Neural cell (in vitro differentiated cells): ENCODE results near the gene SLC2A6. TPM values are rescaled to one million over a fixed set of nuclear protein-coding genes. Genes with fewer than 3 reads are reported as not detected.

Source experiments
- H2AFZ ChIP-seq: fragments of 200-600, 300-800 bp; sonication (generic), shearing (Covaris generic); 2 replicates; pipeline ENCODE4 v1.6.0; 2014; ENCODE audit warnings: low read depth, mild to moderate bottlenecking, antibody characterized with exemption, low read length, moderate library complexity
- H3F3A ChIP-seq: fragments of 200-600 bp; shearing (Covaris generic); 2 replicates; pipeline ENCODE4 v1.6.1; 2016; ENCODE audit warnings: mild to moderate bottlenecking, moderate library complexity, mixed read lengths, antibody characterized with exemption, low read length; ENCODE audit not compliant: insufficient read depth, poor library complexity, severe bottlenecking
- H3K27ac ChIP-seq: fragments of 200-600, 300-800 bp; sonication (generic), shearing (Covaris generic); 2 replicates; pipeline ENCODE4 v1.5.1; 2014; ENCODE audit warnings: mild to moderate bottlenecking, low read length, moderate library complexity
- H3K27me3 ChIP-seq: fragments of 300-800, 200-600 bp; sonication (generic), shearing (Covaris generic); 2 replicates; pipeline ENCODE4 v1.6.0; 2014; ENCODE audit warnings: mild to moderate bottlenecking, low read depth, low read length, moderate library complexity; ENCODE audit not compliant: insufficient read depth
- H3K36me3 ChIP-seq: fragments of 300-800, 200-600 bp; sonication (generic), shearing (Covaris generic); 2 replicates; pipeline ENCODE4 v1.5.1; 2014; ENCODE audit warnings: mild to moderate bottlenecking, antibody characterized with exemption, low read length, moderate library complexity; ENCODE audit not compliant: insufficient read depth
- H3K4me2 ChIP-seq: fragments of 300-800, 200-600 bp; sonication (generic), shearing (Covaris generic); 2 replicates; pipeline ENCODE4 v1.6.0; 2014; ENCODE audit warnings: mild to moderate bottlenecking, low read length
- H3K4me3 ChIP-seq: fragments of 300-800, 200-600 bp; sonication (generic), shearing (Covaris generic); 2 replicates; pipeline ENCODE4 v1.5.1; 2014; ENCODE audit warnings: mild to moderate bottlenecking, low read length, moderate library complexity
- H3K79me2 ChIP-seq: fragments of 200-600 bp; shearing (Covaris generic); replicated peaks from 2 replicates; pipeline ENCODE4 v1.6.0; 2014; ENCODE audit warnings: mild to moderate bottlenecking, low read length, moderate library complexity; ENCODE audit not compliant: insufficient read depth
- H3K9ac ChIP-seq: fragments of 300-800, 200-600 bp; sonication (generic), shearing (Covaris generic); 2 replicates; pipeline ENCODE4 v1.6.1; 2016; ENCODE audit warnings: mild to moderate bottlenecking, low read length, mixed read lengths
- H3K9me2 ChIP-seq: fragments of 200-600 bp; shearing (Covaris generic); 2 replicates; pipeline ENCODE4 v1.6.1; 2016; ENCODE audit warnings: mild to moderate bottlenecking, low read length, mixed read lengths; ENCODE audit not compliant: insufficient read depth
- H3K9me3 ChIP-seq: fragments of 200-600, 300-800 bp; sonication (generic), shearing (Covaris generic); 2 replicates; pipeline ENCODE4 v1.6.1; 2016; ENCODE audit warnings: mild to moderate bottlenecking, mixed run types, low read length, moderate library complexity, mixed read lengths
- H4K20me1 ChIP-seq: fragments of 200-600 bp; shearing (Covaris generic); 2 replicates; pipeline ENCODE4 v1.6.1; 2016; ENCODE audit warnings: mild to moderate bottlenecking, mixed run types; ENCODE audit not compliant: insufficient read depth
- EP300 ChIP-seq: fragments of 450-650 bp; conservative IDR thresholded peaks from 2 replicates; pipeline ENCODE4 v1.6.1; 2014; ENCODE audit warnings: antibody characterized with exemption, mild to moderate bottlenecking, moderate library complexity; ENCODE audit not compliant: poor library complexity, severe bottlenecking
- MXI1 ChIP-seq: fragments of 450-650 bp; conservative IDR thresholded peaks from 2 replicates; pipeline ENCODE4 v1.6.1; 2014; ENCODE audit warnings: antibody characterized with exemption, mild to moderate bottlenecking; ENCODE audit not compliant: poor library complexity, severe bottlenecking
- SMC3 ChIP-seq: fragments of 450-650 bp; conservative IDR thresholded peaks from 2 replicates; pipeline ENCODE4 v1.6.1; 2014; ENCODE audit warnings: antibody characterized with exemption, mild to moderate bottlenecking, moderate library complexity; ENCODE audit not compliant: poor library complexity
- polyA plus RNA-seq: library from polyadenylated mRNA; depleted of rRNA; stranded (reverse); fragments of >200 nt; gene quantifications from 2 replicates; pipeline ENCODE4 v1.2.3, GENCODE V29; 2014
- TF ChIP-seq, protein P1 (sequence below): IDR thresholded peaks from 2 replicates; pipeline ENCODE4 v1.6.1; 2012; ENCODE audit warnings: borderline replicate concordance
- TF ChIP-seq, protein P2 (sequence below): fragments of 450-650 bp; IDR thresholded peaks from 2 replicates; pipeline ENCODE4 v1.5.1; 2014; ENCODE audit warnings: antibody characterized with exemption, mild to moderate bottlenecking, moderate library complexity; ENCODE audit not compliant: poor library complexity, severe bottlenecking

The SLC2A6 gene
- polyA plus RNA-seq, 1 donor from 2014 or later = 11.5 TPM

DNA sequence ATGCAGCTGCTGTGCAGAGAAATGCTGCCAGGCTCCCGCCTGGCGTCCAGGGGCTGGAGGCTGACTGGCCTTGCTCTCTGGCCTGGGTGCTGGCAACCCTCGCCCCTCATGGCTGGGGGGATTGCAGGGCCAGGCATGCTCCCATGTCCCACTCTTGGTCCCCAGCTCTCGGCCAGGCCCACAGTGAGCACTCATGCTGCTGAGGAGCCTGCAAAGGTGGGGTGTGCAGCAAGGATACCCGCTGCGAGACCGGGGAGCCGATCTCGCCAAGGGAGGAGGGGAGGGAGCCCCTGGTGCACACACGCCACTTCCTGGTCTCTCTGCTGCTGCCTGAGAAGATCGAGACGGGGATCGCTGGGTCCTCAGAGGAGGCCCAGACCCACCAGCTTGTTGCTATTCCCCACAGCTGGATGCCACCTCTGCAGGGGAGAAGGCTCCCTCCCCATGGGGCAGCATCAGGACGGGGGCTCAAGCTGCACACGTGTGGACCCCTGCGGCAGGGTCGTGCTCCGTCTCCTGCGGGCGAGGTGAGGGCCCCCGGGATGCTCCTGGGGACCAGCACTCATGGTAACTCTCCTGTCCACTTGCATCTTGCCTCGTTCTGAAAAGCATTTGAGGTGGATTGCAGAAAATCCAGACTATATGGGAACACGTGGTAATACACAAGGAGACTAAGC, 33.5 kb downstream of the SLC2A6 start:
- H3K27ac ChIP-seq = no peak overlapping the region
- H3K79me2 ChIP-seq = no peaks in the 10 kb centered on the region
- no peaks in the 10 kb centered on the region for H3F3A ChIP-seq
- no peaks in the 10 kb centered on the region for H3K9me2 ChIP-seq
- TF ChIP-seq, protein P1, sequence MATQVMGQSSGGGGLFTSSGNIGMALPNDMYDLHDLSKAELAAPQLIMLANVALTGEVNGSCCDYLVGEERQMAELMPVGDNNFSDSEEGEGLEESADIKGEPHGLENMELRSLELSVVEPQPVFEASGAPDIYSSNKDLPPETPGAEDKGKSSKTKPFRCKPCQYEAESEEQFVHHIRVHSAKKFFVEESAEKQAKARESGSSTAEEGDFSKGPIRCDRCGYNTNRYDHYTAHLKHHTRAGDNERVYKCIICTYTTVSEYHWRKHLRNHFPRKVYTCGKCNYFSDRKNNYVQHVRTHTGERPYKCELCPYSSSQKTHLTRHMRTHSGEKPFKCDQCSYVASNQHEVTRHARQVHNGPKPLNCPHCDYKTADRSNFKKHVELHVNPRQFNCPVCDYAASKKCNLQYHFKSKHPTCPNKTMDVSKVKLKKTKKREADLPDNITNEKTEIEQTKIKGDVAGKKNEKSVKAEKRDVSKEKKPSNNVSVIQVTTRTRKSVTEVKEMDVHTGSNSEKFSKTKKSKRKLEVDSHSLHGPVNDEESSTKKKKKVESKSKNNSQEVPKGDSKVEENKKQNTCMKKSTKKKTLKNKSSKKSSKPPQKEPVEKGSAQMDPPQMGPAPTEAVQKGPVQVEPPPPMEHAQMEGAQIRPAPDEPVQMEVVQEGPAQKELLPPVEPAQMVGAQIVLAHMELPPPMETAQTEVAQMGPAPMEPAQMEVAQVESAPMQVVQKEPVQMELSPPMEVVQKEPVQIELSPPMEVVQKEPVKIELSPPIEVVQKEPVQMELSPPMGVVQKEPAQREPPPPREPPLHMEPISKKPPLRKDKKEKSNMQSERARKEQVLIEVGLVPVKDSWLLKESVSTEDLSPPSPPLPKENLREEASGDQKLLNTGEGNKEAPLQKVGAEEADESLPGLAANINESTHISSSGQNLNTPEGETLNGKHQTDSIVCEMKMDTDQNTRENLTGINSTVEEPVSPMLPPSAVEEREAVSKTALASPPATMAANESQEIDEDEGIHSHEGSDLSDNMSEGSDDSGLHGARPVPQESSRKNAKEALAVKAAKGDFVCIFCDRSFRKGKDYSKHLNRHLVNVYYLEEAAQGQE = no peak
- no peak for TF ChIP-seq MXI1
- TF ChIP-seq, protein P2, sequence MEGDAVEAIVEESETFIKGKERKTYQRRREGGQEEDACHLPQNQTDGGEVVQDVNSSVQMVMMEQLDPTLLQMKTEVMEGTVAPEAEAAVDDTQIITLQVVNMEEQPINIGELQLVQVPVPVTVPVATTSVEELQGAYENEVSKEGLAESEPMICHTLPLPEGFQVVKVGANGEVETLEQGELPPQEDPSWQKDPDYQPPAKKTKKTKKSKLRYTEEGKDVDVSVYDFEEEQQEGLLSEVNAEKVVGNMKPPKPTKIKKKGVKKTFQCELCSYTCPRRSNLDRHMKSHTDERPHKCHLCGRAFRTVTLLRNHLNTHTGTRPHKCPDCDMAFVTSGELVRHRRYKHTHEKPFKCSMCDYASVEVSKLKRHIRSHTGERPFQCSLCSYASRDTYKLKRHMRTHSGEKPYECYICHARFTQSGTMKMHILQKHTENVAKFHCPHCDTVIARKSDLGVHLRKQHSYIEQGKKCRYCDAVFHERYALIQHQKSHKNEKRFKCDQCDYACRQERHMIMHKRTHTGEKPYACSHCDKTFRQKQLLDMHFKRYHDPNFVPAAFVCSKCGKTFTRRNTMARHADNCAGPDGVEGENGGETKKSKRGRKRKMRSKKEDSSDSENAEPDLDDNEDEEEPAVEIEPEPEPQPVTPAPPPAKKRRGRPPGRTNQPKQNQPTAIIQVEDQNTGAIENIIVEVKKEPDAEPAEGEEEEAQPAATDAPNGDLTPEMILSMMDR = no peak
- no peaks in the 10 kb centered on the region for H3K27me3 ChIP-seq
- no peak overlapping the region for H3K9ac ChIP-seq
- no peak overlapping the region for H3K4me3 ChIP-seq
- H2AFZ ChIP-seq = no peak overlapping the region
- H3K4me2 ChIP-seq = no peak overlapping the region
- no peaks in the 10 kb centered on the region for H4K20me1 ChIP-seq
- no peaks in the 10 kb centered on the region for H3K36me3 ChIP-seq
- H3K9me3 ChIP-seq = no peaks in the 10 kb centered on the region

DNA sequence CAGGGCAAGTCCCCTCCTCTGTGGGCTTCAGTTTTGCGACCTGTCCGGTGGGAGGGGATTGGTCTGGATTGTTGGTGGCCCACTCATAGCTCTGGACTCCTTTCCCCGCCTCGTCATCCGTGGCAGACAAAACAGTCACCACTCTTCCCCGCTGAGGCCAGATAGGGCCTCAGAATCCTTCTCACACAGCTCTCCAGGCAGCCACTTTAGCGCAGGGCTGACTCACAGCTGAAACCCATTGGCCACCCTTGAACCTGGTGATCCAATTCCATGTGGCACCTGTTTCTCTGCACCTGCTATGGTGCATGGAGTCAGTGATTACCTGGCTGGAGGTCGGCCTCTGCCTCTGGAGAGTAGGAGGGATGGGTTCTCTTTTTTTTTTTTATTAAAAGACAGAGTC, 34.9 kb downstream of the SLC2A6 start:
- no peaks in the 10 kb centered on the region for H3K36me3 ChIP-seq
- no peak overlapping the region for H3K4me2 ChIP-seq
- no peaks in the 10 kb centered on the region for H3F3A ChIP-seq
- H3K9ac ChIP-seq = no peak overlapping the region
- H3K79me2 ChIP-seq = no peaks in the 10 kb centered on the region
- H2AFZ ChIP-seq = no peak overlapping the region
- H3K9me2 ChIP-seq = no peaks in the 10 kb centered on the region
- no peaks in the 10 kb centered on the region for H4K20me1 ChIP-seq
- H3K9me3 ChIP-seq = no peaks in the 10 kb centered on the region
- TF ChIP-seq EP300 = no peak
- TF ChIP-seq, protein P2 = no peak
- no peak for TF ChIP-seq MXI1
- TF ChIP-seq SMC3 = no peak
- H3K4me3 ChIP-seq = no peak overlapping the region
- H3K27ac ChIP-seq = no peak overlapping the region
- no peaks in the 10 kb centered on the region for H3K27me3 ChIP-seq
